Mammary epithelial cell (primary cell): ENCODE results near the gene ENOX2.

Source experiments
- EZH2 ChIP-seq: IDR thresholded peaks from 2 replicates; pipeline ENCODE4 v1.6.1; 2012; ENCODE audit warnings: low read length, inconsistent platforms, borderline replicate concordance
- TF ChIP-seq, protein P1 (sequence below), 2 donors: IDR thresholded peaks in 1 of 2; conservative IDR thresholded peaks in 1 of 2; 2 replicates each; pipeline ENCODE4 v1.5.1; 2011 to 2012; ENCODE audit warnings: inconsistent platforms in 2 of 2, low read length in 2 of 2, mild to moderate bottlenecking in 2 of 2, control low read depth in 1 of 2, low read depth in 1 of 2; ENCODE audit not compliant: insufficient read depth in 1 of 2; ENCODE audit errors: extremely low read depth in 1 of 2

DNA sequence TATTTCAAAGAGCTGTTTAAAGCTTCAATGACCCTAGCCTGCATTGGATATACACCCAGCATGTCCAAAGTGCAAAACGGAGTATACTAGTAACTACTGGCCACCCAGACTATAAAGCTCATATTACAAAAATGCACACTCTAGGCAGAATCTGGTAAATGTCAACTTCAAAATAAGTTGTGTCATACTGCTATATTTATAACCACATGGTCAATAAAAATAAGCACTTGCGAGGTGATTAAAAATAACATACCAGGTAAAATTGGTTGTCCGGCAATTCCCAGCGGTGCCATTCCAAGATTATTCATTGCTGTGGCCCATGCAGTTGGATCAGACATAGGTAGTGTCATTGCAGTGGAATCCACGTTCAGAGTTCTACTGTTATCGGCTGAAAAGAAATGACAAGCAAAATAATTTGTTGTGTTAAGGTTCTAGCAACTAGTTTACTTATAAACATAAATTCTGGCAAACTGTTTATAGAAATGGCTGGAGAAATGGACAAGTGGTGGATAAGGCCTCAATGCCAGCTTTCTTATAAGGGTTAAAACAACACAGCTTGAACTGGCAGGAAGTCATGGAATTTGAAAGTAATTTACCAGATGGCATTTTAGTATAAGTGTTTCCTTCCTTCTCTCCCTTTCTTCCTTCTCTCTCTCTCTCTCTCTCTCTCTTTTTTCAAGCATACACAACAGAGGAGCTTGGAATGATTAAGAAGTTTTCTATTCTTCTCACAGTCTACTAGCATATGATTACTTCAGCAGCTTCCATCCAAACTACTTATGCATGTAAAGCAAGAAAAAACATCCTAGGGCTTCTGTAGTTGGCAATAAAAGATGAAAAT lies 199.9 kb downstream of the ENOX2 start:
- TF ChIP-seq, protein P1, sequence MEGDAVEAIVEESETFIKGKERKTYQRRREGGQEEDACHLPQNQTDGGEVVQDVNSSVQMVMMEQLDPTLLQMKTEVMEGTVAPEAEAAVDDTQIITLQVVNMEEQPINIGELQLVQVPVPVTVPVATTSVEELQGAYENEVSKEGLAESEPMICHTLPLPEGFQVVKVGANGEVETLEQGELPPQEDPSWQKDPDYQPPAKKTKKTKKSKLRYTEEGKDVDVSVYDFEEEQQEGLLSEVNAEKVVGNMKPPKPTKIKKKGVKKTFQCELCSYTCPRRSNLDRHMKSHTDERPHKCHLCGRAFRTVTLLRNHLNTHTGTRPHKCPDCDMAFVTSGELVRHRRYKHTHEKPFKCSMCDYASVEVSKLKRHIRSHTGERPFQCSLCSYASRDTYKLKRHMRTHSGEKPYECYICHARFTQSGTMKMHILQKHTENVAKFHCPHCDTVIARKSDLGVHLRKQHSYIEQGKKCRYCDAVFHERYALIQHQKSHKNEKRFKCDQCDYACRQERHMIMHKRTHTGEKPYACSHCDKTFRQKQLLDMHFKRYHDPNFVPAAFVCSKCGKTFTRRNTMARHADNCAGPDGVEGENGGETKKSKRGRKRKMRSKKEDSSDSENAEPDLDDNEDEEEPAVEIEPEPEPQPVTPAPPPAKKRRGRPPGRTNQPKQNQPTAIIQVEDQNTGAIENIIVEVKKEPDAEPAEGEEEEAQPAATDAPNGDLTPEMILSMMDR (conservative IDR thresholded peaks at IDR 0.05 in 1 of 2, IDR thresholded peaks at IDR 0.05 in 1 of 2; ENCODE audit: extremely low read depth in 1 of 2, insufficient read depth in 1 of 2, low read depth in 1 of 2, low read length in 2 of 2), result no peak
- no peak for TF ChIP-seq EZH2
